ENCODE measurements around the gene KCNK17.
"Not testable (repeated sequence)": the region's sequence is repeated elsewhere in the genome, so short reads cannot be mapped to it uniquely, and the experiment has no call there.

KCNK17 gene

DNA sequence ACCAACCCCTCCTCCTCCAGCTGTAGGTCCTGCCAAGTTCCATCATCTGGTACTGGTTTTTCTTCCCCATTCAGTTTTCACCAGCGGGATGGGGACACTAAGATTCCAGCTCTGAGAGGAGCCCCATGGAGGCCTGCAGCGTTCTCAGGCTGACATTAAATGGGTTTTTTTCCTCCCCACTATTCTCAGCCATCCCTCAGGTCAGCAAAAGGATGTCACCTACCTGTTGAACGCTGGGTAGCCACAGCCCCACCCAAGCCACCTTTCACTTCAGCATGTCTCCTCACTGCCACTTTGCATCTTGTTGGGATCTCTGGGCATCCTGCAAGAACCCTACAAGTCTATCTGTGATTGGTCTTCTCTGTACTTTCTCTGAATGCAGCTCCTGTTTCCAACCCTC, 6.8 kb downstream of the KCNK17 start:
- DNase-seq (ENCODE audit: low read depth, low spot score), result no peak
- H3K4me3 ChIP-seq (ENCODE audit: low read length), result no peak overlapping the region

- no peak for DNase-seq (ENCODE audit: low read depth, low spot score)
Measured at GRCh38 chr6:39304951-39305350, 9.3 kb downstream of the KCNK17 start.

GRCh38 chr6:39303425-39304153, 10.6 kb downstream of the KCNK17 start:
- H3K4me3 ChIP-seq (ENCODE audit: low read length), result no peak overlapping the region
- no peak for DNase-seq (ENCODE audit: low read depth, low spot score)

More at GRCh38 chr6:39304951-39305350, 9.3 kb downstream of the KCNK17 start:
- no peak overlapping the region for H3K4me3 ChIP-seq (ENCODE audit: low read length)

DNA sequence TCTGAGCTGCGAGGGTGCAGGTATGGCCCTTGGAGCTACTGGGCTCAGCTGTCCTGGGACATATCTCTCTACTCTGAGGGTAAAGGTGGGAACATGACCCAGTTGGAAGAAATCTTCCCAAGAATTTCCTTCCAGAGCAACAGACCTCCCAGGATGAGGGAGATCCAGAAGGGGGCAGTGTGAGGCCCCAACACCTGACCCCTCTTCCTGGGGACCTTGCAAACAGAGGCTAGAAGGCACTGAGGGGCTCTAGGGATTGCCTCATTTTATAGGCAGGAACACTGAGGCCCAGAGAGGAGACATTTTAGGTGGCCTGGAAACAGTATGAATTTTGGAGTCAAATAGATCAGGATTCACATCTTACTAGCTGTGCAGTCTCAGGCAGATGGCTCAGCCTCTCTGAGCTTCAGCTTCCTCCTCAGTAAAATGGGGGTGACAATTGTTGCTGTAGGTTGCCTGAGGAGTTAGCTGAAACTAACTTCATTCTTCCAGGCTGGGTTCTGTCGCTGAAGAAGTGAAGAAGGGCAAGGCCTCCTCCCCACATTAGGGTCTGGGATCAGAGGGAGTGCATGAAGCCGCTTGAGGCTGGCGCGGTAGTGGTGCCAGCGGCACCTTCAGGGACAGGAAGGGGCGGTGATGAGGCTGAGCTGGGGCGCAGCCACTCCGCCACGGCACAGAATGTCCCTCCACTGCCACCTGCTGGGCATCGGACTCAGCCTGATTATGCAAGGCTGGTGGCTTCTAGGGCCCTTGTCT, 11.4 kb downstream of the KCNK17 start:
- peak overlapping the region; percentile 23; the same call in 1 of the 2 replicates for H3K4me3 ChIP-seq (ENCODE audit: low read length)
- peak; percentile 75 for DNase-seq (ENCODE audit: low read depth, low spot score)

GRCh38 chr6:39302011-39302410, 12.2 kb downstream of the KCNK17 start:
- no peak for DNase-seq (ENCODE audit: low read depth, low spot score)
- H3K4me3 ChIP-seq (ENCODE audit: low read length), result no peak overlapping the region

DNA sequence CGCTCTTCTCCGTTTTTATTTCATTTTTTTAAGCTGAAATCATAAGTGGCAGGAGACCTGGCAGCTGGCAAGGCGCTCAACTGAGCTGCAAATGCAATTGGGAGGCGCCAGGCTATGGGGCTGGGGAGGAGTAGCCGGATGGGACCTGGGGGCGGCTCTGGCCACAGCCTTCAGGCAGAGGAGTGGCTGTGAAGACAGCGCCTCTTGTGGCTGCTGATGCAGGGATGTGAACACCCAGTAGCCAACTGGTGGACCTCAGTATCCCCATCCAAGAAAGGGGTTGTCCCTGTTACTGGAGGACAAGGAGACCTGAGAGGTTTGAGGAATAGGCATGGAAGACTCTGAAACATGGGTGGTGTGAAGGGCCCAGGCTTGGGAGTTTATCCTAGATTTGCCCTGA, 12.6 kb downstream of the KCNK17 start:
- DNase-seq (ENCODE audit: low read depth, low spot score), result no peak
- no peak overlapping the region for H3K4me3 ChIP-seq (ENCODE audit: low read length)

DNA sequence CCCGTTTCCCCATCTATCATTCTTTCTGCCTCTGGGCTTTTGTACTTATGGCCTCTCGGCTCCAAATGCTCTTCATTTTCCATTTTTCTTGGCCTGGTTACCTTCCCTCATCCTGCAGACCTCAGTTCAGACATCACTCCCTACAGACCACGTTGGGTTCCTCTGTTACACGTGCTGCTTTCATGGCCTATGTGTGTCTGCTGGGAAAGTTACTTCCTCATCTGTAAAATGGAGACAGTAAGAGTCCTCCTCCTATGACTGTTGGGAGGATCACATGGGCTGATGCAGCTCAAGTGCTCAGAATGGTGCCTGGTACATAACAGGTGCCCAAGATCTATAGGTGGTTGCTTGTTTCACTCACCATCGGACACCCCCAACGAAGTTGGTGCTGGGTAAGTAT, 13.5 kb downstream of the KCNK17 start:
- H3K4me3 ChIP-seq (ENCODE audit: low read length), result no peak overlapping the region
- no peak for DNase-seq (ENCODE audit: low read depth, low spot score)

GRCh38 chr6:39298061-39298460, 16.2 kb downstream of the KCNK17 start:
- no peak overlapping the region for H3K4me3 ChIP-seq (ENCODE audit: low read length)
- DNase-seq (ENCODE audit: low read depth, low spot score), result no peak

- DNase-seq (ENCODE audit: low read depth, low spot score), result no peak
- H3K4me3 ChIP-seq (ENCODE audit: low read length), result no peak overlapping the region
Measured at GRCh38 chr6:39296745-39297640, 17.2 kb downstream of the KCNK17 start.

DNA sequence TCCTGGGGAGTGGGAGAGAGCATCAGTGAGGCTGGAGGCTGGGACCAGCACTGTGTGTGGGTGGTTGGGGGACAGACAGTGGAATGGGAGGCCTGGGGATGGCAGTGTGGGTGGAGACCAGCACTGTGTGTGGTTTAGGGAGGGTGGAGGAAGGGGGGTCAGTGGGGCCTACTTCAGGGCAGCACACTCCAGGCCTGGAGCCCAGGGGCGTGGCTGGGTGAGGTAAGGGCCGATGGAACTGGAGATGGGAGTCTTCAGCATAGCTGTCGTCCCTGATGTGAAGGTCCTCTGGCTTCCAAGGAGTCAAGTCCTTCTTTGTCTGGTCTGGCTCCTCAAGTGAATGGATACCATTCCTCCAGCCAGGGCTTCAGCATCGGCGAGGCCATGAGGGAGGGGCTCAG, 18.6 kb downstream of the KCNK17 start:
- DNase-seq (ENCODE audit: low read depth, low spot score), result no peak
- H3K4me3 ChIP-seq (ENCODE audit: low read length), result no peak overlapping the region

DNA sequence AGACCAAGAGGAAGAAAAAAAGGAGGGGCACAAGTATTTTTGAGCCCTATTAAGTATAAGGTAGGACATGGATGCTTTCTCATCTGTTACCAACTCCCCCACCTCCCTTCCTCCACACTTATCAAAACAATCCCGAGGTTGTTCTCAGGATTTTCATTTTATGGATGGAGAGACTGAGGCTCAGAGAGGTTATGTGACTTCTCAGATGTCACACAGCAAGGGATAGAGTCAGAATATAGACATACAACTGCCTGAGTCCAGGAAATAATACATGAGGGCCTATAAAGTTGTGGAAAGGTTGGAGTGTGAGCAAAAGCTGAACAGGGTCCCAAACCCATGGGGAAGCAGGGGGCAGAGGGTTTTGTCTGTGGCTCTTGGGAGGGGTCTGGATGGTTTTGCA, 19.3 kb downstream of the KCNK17 start:
- H3K4me3 ChIP-seq (ENCODE audit: low read length), result no peak overlapping the region
- DNase-seq (ENCODE audit: low read depth, low spot score), result no peak

- no peak for DNase-seq (ENCODE audit: low read depth, low spot score)
- H3K4me3 ChIP-seq (ENCODE audit: low read length), result no peak overlapping the region
Measured at GRCh38 chr6:39294133-39294532, 20.1 kb downstream of the KCNK17 start.

DNA sequence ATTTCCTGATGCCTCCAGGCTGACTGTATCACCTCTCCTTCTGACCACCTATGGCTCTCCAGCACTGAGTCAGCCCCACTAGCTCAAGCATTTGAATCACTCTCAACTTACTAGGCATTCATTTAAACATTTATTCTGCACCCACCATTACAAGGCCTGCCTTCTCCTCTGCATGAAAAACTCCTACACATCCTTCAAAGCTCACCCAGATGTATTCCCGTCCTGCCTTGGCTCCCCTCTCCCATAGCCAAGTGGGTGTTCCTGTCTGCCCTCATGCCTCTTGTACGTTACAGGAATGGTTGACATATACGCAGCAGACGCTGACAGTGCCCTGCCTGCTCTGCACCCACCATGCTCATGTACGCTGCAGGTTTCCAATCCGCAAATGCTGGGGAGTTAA, 21.6 kb downstream of the KCNK17 start:
- no peak for DNase-seq (ENCODE audit: low read depth, low spot score)
- no peak overlapping the region for H3K4me3 ChIP-seq (ENCODE audit: low read length)

DNA sequence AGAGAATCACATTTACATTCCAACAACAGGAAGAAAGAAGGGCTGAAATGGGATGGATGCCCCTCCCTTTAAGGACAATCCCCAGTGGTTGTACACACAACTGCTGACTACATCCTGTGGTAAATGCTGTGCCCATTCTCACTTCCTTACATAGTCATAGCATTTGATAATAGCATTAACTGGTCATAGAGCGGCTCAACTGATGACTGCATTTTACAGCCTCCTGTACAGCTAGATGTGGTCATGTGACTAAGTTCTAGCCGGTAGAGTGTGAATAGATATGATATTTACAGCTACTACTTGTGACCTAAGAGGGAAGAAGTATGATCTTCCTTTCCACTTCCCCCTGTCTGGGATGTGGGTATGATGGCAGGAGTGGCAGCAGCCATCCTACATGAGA, 24.7 kb downstream of the KCNK17 start:
- no peak overlapping the region for H3K4me3 ChIP-seq (ENCODE audit: low read length)
- DNase-seq (ENCODE audit: low read depth, low spot score), result no peak

GRCh38 chr6:39287601-39288000, 26.6 kb downstream of the KCNK17 start:
- no peak for DNase-seq (ENCODE audit: low read depth, low spot score)
- no peak overlapping the region for H3K4me3 ChIP-seq (ENCODE audit: low read length)

GRCh38 chr6:39286596-39286995, 27.6 kb downstream of the KCNK17 start:
- not testable (repeated sequence) for DNase-seq (ENCODE audit: low read depth, low spot score); H3K4me3 ChIP-seq (ENCODE audit: low read length)

DNA sequence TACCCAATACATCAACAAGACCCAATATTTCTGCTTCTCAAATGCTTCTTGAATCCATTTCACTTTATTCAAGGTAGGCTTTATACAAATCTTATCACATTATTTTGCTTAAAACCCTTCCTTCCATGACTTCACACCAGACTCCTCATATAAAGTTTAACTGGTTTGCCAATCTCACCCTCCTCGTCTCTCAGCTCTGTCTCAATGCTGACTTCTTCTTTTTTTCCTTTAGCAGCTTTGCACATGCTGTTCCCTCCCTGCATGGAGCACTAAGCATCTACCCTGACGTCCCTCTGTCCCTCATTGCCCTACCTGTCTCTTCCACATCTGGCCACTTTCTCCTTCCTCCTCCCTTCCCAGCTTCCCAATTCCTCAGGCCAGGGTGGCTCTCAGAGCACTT, 31.4 kb downstream of the KCNK17 start:
- H3K4me3 ChIP-seq (ENCODE audit: low read length), result no peak overlapping the region
- DNase-seq (ENCODE audit: low read depth, low spot score), result no peak

GRCh38 chr6:39281312-39281980, 32.8 kb downstream of the KCNK17 start:
- DNase-seq (ENCODE audit: low read depth, low spot score), result no peak
- H3K4me3 ChIP-seq (ENCODE audit: low read length), result no peak overlapping the region

- DNase-seq (ENCODE audit: low read depth, low spot score), result no peak
Measured at GRCh38 chr6:39280247-39280731, 33.9 kb downstream of the KCNK17 start.

More at GRCh38 chr6:39280247-39280731, 33.9 kb downstream of the KCNK17 start:
- H3K4me3 ChIP-seq (ENCODE audit: low read length), result no peak overlapping the region

All from Jurkat, Clone E6-1 (cell line).